Skin of body (tissue), 2 donors: Measurements from ENCODE around the gene HSPA6. TPM values are rescaled to one million over a fixed set of nuclear protein-coding genes. Genes with fewer than 3 reads are reported as not detected.
A peak's percentile ranks its signal among the peaks of the same experiment; 100 is the strongest.
"Not testable (repeated sequence)": the region's sequence is repeated elsewhere in the genome, so short reads cannot be mapped to it uniquely, and the experiment has no call there.

ENCODE experiments used
- DNase-seq: peaks from one replicate; lab custom pipeline; 2025; lab: John Stamatoyannopoulos, UW
- total RNA-seq: library from RNA; depleted of rRNA; stranded (reverse); fragments of >200 nt; gene quantifications from one replicate; pipeline ENCODE4 v1.2.3, GENCODE V29; 2014

The HSPA6 gene
- total RNA-seq, 1 donor from 2014 or later, result 8.2 TPM

DNA sequence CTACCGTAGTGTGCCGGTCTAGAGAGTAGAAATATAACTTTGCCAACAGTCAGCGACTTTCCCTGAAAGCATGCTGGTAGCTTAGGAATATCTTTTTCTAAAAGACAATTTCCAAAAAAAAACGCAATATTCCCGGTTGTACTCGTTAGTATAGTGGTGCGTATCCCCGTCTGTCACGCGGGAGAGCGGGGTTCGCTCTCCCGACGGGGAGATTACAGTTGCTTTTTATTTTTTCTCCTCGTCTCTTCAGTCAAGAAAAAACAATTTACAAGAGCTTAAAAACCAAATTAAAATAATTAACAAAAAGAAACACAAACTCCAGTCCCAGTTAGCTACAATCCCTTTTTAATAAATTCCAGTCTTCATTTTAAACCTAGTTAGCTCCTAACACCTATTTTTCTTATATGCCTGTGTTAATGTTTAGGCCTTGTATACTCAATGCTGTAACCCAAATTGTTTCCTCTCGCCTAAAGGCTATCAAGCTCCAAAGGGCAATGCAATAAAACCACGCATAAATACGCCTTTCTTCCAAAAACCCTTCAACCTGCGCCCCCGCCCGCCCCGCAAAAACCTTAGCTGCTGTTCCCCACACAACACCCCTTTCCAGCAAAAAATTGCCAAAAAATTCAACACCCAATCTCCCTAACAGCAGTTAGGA, 7.8 kb downstream of the HSPA6 start:
- DNase-seq, result no peak

DNA sequence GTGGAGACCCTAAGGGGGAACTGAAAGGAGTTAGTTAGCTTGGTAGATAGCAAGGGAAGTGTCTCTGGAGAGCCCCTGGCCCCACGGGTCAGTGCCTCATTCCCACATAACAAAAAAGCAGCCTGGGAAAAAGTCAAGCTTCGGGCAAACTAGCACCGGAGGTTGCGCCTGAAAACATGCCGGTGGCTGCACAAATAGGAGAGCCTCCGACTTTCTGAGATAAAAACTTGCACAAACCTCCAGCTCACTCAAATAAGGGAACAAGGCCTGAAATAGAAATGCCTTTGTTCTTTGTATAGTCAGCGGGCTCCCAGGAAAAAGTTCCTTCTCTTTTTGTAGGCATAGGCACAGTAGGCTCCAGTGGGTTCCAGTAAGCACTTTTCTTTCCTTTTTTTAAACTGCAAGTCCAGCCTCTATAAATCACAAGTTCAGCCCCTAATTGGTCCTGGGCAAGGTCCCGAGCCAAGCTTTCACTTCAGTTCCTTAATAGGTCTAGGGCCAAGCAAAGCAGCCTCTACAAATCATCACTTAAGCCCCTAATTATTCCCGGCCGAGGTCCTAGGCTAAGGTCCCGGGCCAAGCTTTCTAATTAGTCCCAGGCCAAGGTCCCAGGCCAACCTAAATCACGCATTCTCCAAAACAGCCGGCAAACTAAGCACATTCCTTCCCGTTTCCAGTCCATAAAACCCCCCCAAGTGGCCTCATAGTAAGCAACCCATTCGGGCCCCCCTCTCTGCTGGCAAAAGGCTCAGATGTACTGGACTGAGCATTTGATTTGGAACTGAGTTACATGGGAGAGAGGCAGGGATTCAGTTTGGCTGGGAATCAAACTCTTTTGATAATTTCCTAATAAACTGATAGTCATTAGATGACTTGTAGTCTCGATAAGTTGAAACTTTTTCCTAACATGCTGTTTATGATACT, 8.6 kb downstream of the HSPA6 start:
- peak; percentile 14 for DNase-seq

GRCh38 chr1:161537068-161537669, 12.8 kb downstream of the HSPA6 start:
- not testable (repeated sequence) for DNase-seq

GRCh38 chr1:161538925-161539479, 14.7 kb downstream of the HSPA6 start:
- DNase-seq, result not testable (repeated sequence)

DNA sequence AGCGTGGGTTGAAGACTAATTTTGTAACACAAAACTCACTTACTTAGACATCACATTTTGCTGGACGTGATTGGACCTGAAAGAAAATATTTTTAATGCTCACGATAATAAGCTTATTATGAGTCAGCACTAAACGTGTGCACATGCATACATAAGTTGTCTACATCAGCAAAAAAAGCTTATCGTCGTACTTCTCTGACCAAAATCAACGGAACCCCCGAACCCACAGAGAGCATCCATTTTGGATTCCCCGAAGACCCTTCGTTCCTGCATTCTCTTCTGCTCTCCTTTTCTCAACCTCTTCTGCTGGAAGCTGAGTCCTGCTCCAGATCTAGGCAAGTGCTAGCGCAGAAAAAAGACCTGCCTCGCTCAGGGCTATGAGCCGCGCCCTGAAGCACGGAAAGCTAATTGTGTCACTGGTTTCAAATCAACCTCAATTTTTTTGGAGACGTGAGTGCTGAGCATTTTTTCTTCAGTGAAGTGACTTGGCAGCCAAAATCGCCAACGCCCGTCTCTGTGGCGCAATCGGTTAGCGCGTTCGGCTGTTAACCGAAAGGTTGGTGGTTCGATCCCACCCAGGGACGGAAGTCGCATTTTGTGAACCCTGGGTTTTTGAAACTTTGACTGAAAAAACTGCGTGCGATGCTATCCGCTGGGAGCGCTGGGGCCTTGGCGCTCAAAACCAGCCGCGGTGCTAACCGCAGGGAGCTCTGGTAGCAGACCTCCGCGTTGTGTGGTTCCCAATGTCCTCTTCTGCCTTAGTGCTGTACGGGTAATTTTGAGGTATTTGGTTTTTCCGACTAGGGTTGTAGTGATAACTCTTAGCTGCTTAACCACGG, 15.6 kb downstream of the HSPA6 start:
- peak; percentile 1 for DNase-seq

GRCh38 chr1:161540570-161540960, 16.2 kb downstream of the HSPA6 start:
- DNase-seq, result not testable (repeated sequence)

GRCh38 chr1:161542091-161542559, 17.8 kb downstream of the HSPA6 start:
- DNase-seq, result not testable (repeated sequence)

GRCh38 chr1:161543125-161543524, 18.8 kb downstream of the HSPA6 start:
- DNase-seq, result not testable (repeated sequence)

DNA sequence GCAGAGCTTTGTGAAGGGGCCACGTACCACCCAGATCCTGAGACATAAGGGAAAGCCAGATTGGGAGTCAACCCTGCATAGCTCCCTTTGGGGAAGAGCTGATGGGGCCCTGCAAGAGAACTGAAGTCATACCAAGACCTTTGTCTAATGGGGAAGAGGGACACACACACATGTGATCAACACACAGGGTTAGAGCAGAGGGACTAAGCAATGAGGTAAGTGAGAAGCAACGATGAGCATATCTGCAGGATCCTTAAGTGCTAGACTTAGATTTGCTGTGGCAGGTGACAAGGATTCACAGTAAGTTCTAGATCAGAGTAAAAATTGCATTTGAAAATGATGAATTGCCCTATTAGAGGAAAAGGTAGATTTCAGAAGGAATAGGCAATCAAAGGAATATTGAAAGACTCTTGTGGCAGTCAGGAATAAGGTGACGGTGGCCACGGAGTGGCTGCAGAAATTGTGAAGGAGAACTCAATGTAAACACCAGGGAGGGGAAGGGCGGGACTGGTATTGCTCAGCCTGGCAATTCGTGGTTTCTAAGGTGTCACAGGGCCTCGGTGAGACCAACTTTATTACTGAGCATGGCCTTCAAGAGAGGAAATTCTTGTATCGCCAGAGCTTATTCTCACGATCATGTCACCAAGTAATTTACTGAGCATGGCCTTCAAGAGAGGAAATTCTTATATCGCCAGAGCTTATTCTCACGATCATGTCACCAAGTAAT, 20.8 kb downstream of the HSPA6 start:
- DNase-seq, result not testable (repeated sequence)

GRCh38 chr1:161547995-161548741, 23.8 kb downstream of the HSPA6 start:
- not testable (repeated sequence) for DNase-seq

DNA sequence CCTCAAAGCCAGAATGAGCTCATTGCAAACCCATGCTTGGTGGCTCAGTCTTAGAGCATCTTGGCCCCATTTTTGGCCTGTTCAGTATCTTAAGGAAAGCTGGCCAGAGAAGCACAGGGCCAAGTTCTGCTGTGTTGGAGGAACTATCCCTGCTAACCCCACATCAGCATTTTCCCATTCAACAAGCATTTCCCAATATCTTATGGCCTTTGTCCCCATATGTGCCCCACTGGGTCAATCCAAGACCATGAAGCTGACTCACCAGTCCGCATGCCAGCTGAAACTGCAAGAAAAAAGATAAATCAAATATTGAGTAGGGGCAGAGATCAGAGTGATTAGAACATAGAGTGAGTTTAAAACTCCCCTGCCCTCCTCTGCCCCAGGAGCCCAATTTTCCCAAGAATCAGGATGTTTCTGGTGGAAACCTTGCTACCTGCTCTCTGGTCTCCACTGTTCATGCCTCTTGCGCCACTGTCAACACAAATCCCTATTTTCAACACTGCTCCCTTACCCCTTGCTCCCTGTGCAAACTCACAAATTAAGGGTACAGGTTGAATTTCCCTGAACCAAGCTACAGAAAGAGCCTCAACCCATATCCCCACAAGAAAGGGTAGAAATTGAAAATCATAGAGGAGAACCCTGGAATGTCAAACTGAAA, 24.5 kb downstream of the HSPA6 start:
- not testable (repeated sequence) for DNase-seq

GRCh38 chr1:161549652-161550051, 25.3 kb downstream of the HSPA6 start, which contains the start of gene FCGR3A:
Gene FCGR3A, minus strand, starts transcription at chr1:161549818. Its CDS starts 82 bp downstream, at chr1:161549736.
- DNase-seq, result no peak

DNA sequence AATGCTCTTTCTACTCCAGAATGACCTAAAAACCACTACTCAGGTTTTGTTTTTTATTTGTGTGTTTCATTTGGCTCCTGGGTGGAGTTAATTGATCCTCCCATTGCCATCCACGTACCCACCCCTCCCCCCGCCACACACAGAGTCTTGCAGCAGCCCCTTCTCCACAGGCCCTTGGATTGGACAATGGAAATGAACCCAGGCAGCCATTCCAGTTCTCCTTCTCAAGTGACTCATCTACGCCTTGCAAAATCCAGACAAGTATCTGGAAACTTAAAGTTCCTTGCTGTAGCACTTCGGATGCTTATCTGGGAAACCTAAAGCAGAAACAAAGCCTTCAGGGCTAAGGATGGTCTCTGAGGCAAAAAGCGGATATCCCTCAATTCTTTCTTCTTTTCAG, 26.6 kb downstream of the HSPA6 start:
- not testable (repeated sequence) for DNase-seq

DNA sequence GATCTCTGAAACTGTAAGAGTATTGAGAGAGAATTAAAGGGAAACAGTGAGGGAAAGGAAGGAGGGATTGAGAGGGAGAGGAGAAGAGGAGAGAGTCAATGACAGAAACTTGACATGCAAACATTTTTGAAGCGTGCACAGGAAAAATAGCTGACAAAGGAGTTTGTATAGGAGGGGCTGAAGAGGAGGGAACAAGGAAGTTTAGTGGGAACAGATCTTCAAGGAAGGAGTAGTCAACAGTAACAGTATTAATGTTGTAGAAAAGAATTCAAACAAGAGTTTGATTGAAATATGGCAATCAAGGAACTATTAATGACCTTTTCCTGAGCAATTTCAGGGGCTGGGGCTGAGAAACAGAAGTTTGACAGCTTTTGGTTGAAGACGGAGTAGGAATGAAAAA, 29.3 kb downstream of the HSPA6 start:
- not testable (repeated sequence) for DNase-seq

DNA sequence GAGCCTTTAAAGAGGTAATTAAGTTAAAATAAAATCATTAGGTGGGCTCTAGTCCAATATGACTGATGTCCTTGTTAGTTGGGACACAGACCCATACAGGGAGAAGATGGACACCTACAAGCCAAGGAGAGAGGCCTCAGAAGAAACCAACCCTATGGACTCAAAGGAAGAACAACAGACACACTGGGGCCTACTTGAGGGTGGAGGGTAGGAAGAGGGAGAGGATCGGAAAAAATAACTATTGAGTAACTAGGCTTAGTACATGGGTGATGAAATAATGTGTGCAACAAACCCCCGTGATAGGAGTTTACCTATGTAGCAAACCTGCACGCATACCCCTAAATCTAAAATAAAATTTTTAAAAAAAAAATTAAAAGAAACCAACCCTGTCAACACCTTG, 30.0 kb downstream of the HSPA6 start:
- DNase-seq, result not testable (repeated sequence)

- DNase-seq, result not testable (repeated sequence)
Observed at GRCh38 chr1:161554815-161555417, 30.6 kb downstream of the HSPA6 start.

DNA sequence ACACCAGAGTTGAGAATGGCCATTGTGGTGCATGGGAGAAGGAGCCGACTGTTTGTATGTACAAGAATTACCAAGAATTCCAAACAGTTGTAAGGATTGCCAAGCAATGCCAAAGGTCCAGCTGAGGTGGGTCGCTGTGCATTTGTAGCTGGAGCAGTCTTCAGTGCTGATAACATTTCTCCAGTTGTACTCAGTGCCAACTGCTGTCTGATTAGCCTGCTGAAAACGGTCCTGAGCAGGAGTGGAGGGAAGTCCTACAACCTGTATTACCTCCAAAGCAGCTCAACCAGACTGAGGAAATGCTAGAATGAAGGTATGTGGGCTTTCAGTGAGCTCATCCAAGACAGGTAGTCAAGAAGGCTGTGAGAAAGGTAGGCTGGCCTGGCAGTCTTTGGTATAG, 31.8 kb downstream of the HSPA6 start:
- DNase-seq, result not testable (repeated sequence)

DNA sequence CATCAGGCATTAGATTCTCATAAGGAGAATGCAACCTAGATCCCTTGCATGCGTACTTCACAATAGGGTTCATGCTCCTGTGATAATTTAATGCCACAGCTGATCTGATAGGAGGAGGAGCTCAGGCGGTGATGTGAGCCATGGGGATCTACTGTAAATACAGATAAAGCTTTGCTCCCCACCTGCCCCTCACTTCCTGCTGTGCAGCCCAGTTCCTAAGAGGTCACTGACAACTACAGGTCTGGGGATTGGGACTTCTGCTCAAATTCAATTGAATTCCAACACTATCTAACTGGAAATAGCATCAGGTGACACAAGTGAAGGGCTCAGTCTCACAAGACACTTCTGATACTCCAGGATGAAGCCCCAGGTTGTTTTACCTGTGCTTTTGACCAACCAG, 32.6 kb downstream of the HSPA6 start:
- DNase-seq, result not testable (repeated sequence)
